C4-2B (cell line): ENCODE measurements around the gene IKZF1.

Experiments
- H3K27ac ChIP-seq: fragments of 450-650 bp; 2 replicates; pipeline ENCODE4 v1.5.1; 2017
- ZFX ChIP-seq: fragments of 450-650 bp; IDR thresholded peaks from 2 replicates; pipeline ENCODE4 v1.6.1; 2017
- TF ChIP-seq, protein P1 (sequence below): fragments of 450-650 bp; conservative IDR thresholded peaks from 2 replicates; pipeline ENCODE4 v1.5.1; 2017; ENCODE audit warnings: mild to moderate bottlenecking

IKZF1 gene

GRCh38 chr7:50266635-50267386 is 37.7 kb upstream of the IKZF1 start:
- no peak overlapping the region for H3K27ac ChIP-seq
- no peak for TF ChIP-seq ZFX
- TF ChIP-seq, protein P1, sequence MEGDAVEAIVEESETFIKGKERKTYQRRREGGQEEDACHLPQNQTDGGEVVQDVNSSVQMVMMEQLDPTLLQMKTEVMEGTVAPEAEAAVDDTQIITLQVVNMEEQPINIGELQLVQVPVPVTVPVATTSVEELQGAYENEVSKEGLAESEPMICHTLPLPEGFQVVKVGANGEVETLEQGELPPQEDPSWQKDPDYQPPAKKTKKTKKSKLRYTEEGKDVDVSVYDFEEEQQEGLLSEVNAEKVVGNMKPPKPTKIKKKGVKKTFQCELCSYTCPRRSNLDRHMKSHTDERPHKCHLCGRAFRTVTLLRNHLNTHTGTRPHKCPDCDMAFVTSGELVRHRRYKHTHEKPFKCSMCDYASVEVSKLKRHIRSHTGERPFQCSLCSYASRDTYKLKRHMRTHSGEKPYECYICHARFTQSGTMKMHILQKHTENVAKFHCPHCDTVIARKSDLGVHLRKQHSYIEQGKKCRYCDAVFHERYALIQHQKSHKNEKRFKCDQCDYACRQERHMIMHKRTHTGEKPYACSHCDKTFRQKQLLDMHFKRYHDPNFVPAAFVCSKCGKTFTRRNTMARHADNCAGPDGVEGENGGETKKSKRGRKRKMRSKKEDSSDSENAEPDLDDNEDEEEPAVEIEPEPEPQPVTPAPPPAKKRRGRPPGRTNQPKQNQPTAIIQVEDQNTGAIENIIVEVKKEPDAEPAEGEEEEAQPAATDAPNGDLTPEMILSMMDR: no peak

- no peak overlapping the region for H3K27ac ChIP-seq
- no peak for TF ChIP-seq ZFX
- TF ChIP-seq, protein P1: no peak
Observed at GRCh38 chr7:50267525-50268041, 36.9 kb upstream of the IKZF1 start.

- no peak overlapping the region for H3K27ac ChIP-seq
- TF ChIP-seq, protein P1: no peak
- no peak for TF ChIP-seq ZFX
Observed at GRCh38 chr7:50268223-50268622, 36.3 kb upstream of the IKZF1 start.

- no peak overlapping the region for H3K27ac ChIP-seq
Observed at GRCh38 chr7:50268990-50269389, 35.5 kb upstream of the IKZF1 start.

GRCh38 chr7:50270531-50271018 is 33.9 kb upstream of the IKZF1 start:
- H3K27ac ChIP-seq: no peak overlapping the region
- TF ChIP-seq ZFX: no peak
- TF ChIP-seq, protein P1: no peak

More at GRCh38 chr7:50268990-50269389, 35.5 kb upstream of the IKZF1 start:
- no peak for TF ChIP-seq ZFX
- TF ChIP-seq, protein P1: no peak

DNA sequence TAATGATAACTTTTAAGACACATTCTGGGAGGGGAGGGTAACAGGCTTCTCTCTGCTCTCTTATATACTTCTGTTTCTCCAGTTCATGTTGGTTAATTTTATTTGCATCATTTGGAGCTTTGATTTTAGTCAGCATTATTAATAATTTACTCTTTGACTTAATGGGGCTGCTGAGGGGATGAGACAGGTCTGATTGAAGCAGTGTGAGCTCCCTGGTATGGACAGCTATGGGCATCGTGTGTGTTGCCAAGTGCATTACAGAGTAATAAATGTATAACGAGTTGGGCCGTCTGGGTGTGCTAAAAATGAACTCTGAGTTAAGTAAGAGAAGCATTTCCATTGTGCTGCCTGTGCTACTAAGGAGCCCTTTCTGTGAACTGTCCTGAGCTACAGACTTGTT is 31.7 kb upstream of the IKZF1 start:
- no peak for TF ChIP-seq ZFX
- TF ChIP-seq, protein P1: no peak
- H3K27ac ChIP-seq: no peak overlapping the region

GRCh38 chr7:50273301-50273700 is 31.2 kb upstream of the IKZF1 start:
- TF ChIP-seq ZFX: no peak
- TF ChIP-seq, protein P1: no peak
- H3K27ac ChIP-seq: no peak overlapping the region
